Esophagus muscularis mucosa (tissue), 4 donors: ENCODE results near the gene PTGER3. TPM values are rescaled to one million over a fixed set of nuclear protein-coding genes. Genes with fewer than 3 reads are reported as not detected.

Source experiments
- DNase-seq: peaks from one replicate; pipeline ENCODE4 v3.0.0-alpha.2; 2017; ENCODE audit errors: extremely low spot score
- H3K27ac ChIP-seq, 4 donors: fragments of 200-600 bp; sonication (generic); replicated peaks in 1 of 4; 1 replicate in 3 of 4; 2 replicates in 1 of 4; pipeline ENCODE4 v1.5.1; 2016 to 2019; ENCODE audit warnings: mild to moderate bottlenecking in 1 of 4
- H3K27me3 ChIP-seq, 4 donors: fragments of 200-600 bp; sonication (generic); one replicate each; pipeline versions ENCODE4 v1.5.1 to v1.6.0; 2016 to 2019
- H3K36me3 ChIP-seq, 4 donors: fragments of 200-600 bp; sonication (generic); one replicate each; pipeline ENCODE4 v1.5.1; 2016 to 2019
- H3K4me1 ChIP-seq, 4 donors: fragments of 200-600 bp; sonication (generic); one replicate each; pipeline ENCODE4 v1.5.1; 2016 to 2019
- H3K4me3 ChIP-seq, 4 donors: fragments of 200-600 bp; sonication (generic); 1 replicate in 2 of 4; 2 replicates in 2 of 4; pipeline ENCODE4 v1.5.1; 2016 to 2019; ENCODE audit warnings: mild to moderate bottlenecking in 4 of 4, moderate library complexity in 1 of 4
- H3K9me3 ChIP-seq, 4 donors: fragments of 200-600 bp; sonication (generic); 1 replicate in 3 of 4; 2 replicates in 1 of 4; pipeline ENCODE4 v1.5.1; 2016 to 2019
- CTCF ChIP-seq, 3 experiments: fragments of 200-600 bp in 2 of 3; fragments of 450-650 bp in 1 of 3; sonication (generic) in 2 of 3; IDR thresholded peaks; one replicate each; pipeline ENCODE4 v1.5.1; 2017 to 2019; ENCODE audit warnings: antibody characterized with exemption in 3 of 3, mild to moderate bottlenecking in 2 of 3, moderate library complexity in 1 of 3
- EP300 ChIP-seq: sonication (generic); formaldehyde crosslinking; IDR thresholded peaks from one replicate; pipeline ENCODE4 v1.6.1; 2017; ENCODE audit warnings: antibody characterized with exemption
- POLR2A ChIP-seq: fragments of 450-650 bp; IDR thresholded peaks from one replicate; pipeline ENCODE4 v1.6.1; 2017; ENCODE audit warnings: antibody characterized with exemption, moderate library complexity, mild to moderate bottlenecking, low read depth
- POLR2AphosphoS5 ChIP-seq, 2 donors: sonication (generic); formaldehyde crosslinking; IDR thresholded peaks; one replicate each; pipeline ENCODE4 v1.6.1; 2017; ENCODE audit warnings: antibody characterized with exemption in 2 of 2
- WGBS: methylation state at CpG from one replicate; pipeline ENCODE4 v1.1.5; 2018; 5-methylcytosine and 5-hydroxymethylcytosine counted together
- intact Hi-C: fragments of 100-400 bp; cut with DNase I; formaldehyde crosslinking; loops from one replicate; pipeline ENCODE4 v1.15.1; 2023
- total RNA-seq, 4 donors: library from RNA; depleted of rRNA; stranded (reverse); fragments of >200 nt; gene quantifications; one replicate each; pipeline versions ENCODE4 v1.1.0 to v1.2.1, GENCODE V29; 2016

The PTGER3 gene
- total RNA-seq, 4 donors from 2014 or later = 5.4 to 34.8 (median 19.2) TPM

DNA sequence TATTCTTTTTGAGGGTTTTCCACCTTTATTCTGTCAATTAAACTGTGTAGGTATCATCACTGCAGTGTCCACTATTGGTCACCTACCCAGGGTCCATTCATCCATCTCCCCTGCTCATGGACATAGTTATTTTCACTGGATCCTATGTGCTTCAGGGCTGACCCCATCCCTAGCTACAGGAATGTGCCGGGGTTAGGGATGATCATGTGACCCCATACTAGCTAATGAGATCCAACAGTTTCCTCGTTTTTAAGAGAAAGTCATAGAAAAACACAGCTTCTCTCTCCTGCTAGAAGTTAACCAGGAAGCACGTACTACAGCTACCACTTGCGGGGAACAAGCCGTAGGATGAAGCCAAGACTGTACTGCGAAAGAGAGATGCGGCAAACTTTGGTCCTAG is 19.6 kb downstream of the PTGER3 start:
- H3K36me3 ChIP-seq = no peaks in the 10 kb centered on the region
- peaks cover 0 to 8% (median 0%) of the 10 kb centered on the region in 4 donors for H3K4me1 ChIP-seq
- no peak overlapping the region for H3K27ac ChIP-seq
- H3K4me3 ChIP-seq = no peak overlapping the region
- TF ChIP-seq CTCF (IDR thresholded peaks at IDR 0.05) (no peak), EP300 (no peak), POLR2AphosphoS5 (IDR thresholded peaks at IDR 0.05) (no peak), POLR2A (no peak)
- H3K9me3 ChIP-seq = no peaks in the 10 kb centered on the region
- intact Hi-C loops = no loop called here
- no peaks in the 10 kb centered on the region for H3K27me3 ChIP-seq
- no peak for DNase-seq
- 89% methylated on average over 7 of the region's 7 CpGs for WGBS

DNA sequence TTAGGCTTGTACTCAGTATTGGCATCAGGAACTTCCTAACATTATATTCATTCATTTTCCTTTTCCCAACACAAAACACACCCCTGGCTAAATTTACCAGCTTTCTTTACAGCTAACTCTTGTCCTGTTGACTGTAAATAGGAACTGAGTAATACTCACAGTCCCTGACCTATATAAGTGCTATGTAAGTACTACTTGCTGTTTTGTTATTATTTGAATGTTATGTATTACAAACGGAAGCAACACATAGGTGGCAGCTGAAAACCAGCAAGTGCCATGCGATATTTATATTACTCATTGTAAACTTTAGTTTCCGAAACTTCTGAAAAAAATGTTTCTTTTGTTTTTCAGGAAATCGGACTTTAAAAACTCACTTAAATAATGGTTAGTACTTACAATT is 21.5 kb downstream of the PTGER3 start:
- Histone ChIP-seq H3K9me3 (no peaks in the 10 kb centered on the region), H3K27ac (no peak overlapping the region), H3K27me3 (no peaks in the 10 kb centered on the region), H3K36me3 (no peaks in the 10 kb centered on the region), H3K4me3 (no peak overlapping the region), H3K4me1 (peaks cover 0 to under 1% (median 0%) of the 10 kb centered on the region in 4 donors)
- WGBS = 77% methylated on average over 4 of the region's 4 CpGs
- no peak for TF ChIP-seq CTCF (IDR thresholded peaks at IDR 0.05)
- TF ChIP-seq EP300 = no peak
- no peak for TF ChIP-seq POLR2AphosphoS5 (IDR thresholded peaks at IDR 0.05)
- TF ChIP-seq POLR2A = no peak
- intact Hi-C loops = no loop called here
- DNase-seq = no peak

- H3K27me3 ChIP-seq = no peaks in the 10 kb centered on the region
- no peaks in the 10 kb centered on the region for H3K36me3 ChIP-seq
- intact Hi-C loops = no loop called here
- H3K27ac ChIP-seq = no peak overlapping the region
- DNase-seq = no peak
- no peak overlapping the region for H3K4me3 ChIP-seq
- no peaks in the 10 kb centered on the region for H3K4me1 ChIP-seq
- no peaks in the 10 kb centered on the region for H3K9me3 ChIP-seq
- WGBS = 91% methylated on average over 4 of the region's 4 CpGs
- TF ChIP-seq POLR2A (no peak), CTCF (IDR thresholded peaks at IDR 0.05) (no peak), EP300 (no peak), POLR2AphosphoS5 (IDR thresholded peaks at IDR 0.05) (no peak)
Observed at GRCh38 chr1:71023515-71023914, 24.1 kb downstream of the PTGER3 start.

DNA sequence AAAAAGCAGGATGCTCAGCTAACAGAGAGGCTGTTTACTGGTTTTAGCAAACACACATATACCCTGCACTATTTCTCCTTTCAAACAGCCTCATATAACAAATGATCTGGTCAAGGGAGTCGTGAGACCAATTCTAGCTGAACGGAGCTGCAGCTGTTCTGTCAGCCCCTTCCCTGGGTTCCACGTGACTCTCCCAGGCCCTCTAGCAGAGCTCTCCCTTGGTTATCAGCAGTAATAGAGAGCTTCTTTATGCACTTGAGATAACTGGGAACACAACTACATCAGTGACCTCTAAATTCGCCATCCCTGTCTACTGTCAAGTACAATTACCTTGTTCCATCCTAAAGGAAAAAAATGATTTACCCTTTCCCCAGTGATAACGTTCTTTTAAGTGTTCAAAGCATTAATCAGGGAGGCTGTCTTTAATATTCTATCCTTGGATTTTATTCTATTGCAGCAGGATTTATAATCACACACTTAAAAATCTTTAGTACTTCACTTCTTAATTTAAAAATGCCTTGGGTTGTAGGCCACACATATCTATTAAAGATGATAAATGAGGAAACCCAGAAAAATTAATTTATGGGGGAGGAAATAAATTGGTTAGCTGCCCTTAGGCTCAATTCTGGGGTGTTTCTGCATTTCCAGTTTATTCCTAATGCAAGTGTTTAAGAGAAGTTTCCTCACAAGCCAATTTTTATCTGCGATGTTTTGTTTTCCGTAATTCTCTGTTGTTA is 28.2 kb downstream of the PTGER3 start:
- intact Hi-C loops = no loop called here
- DNase-seq = no peak
- Histone ChIP-seq H3K4me3 (no peak overlapping the region), H3K27me3 (no peaks in the 10 kb centered on the region), H3K9me3 (no peaks in the 10 kb centered on the region), H3K4me1 (no peaks in the 10 kb centered on the region), H3K27ac (no peak overlapping the region), H3K36me3 (no peaks in the 10 kb centered on the region)
- TF ChIP-seq CTCF (IDR thresholded peaks at IDR 0.05) = no peak
- TF ChIP-seq POLR2A = no peak
- no peak for TF ChIP-seq POLR2AphosphoS5 (IDR thresholded peaks at IDR 0.05)
- TF ChIP-seq EP300 = no peak
- WGBS = 66% methylated on average over 7 of the region's 7 CpGs

DNA sequence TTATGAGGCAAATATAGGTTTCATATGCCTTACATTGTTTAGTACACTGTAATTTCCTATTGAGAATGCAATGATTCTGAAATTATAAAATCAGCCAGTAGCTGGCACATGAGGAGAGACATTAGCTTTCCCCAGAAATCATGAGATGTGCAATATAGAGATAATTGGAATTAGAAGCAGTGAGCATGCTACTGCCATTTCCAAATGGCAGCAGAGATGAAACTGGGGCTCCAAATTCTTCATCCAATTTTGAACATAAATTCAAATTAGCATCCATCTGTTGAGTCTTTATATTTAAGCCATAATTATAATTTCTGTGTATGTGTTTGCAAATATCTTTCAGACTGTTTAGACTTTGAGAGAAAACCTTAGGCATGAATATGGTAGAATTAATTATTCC is 28.8 kb downstream of the PTGER3 start:
- Histone ChIP-seq H3K27me3 (no peaks in the 10 kb centered on the region), H3K9me3 (no peaks in the 10 kb centered on the region), H3K4me3 (no peak overlapping the region), H3K27ac (no peak overlapping the region), H3K36me3 (no peaks in the 10 kb centered on the region), H3K4me1 (no peaks in the 10 kb centered on the region)
- TF ChIP-seq POLR2AphosphoS5 (IDR thresholded peaks at IDR 0.05) = no peak
- TF ChIP-seq POLR2A = no peak
- no peak for DNase-seq
- intact Hi-C loops = no loop called here
